ENCODE measurements around the gene VPS41. TPM values are rescaled to one million over a fixed set of nuclear protein-coding genes. Genes with fewer than 3 reads are reported as not detected.

VPS41 gene
- total RNA-seq, 2 donors from 2014 or later: 45.8 to 46.1 TPM

DNA sequence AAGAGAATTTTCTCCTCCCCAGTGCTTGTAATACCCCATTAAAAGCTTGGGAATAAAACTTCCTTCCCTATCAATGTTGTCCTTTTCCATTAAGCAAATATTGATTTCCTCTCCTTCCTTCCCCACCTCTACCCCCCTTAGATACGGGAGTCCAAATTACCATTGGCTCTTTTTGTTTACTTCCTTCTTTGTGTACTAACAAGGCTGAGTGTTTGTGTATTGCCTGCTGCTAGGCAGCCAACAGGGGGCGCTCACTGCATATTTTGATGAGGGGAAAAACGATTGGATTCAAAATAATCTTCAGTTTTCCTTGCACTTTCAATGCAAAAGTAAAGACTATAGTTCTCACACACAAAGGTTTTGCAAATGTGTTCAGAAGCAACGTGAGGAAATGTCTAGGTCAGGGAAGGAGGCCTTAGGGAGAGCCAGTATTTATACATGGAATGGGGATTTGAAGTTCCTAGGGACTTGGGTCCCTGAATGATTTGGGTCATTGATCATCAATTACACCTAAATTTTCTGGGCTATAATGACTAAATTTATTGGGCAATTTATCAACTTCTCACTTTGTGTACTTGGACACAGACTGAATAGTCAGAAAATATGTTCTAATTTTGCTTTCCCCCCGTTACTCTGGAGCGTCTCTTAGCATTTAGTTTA lies 23.6 kb upstream of the VPS41 start:
- DNase-seq: peak in 2 of 3 donors; percentile 12 to 13
- Mint-ChIP-seq H3K4me1 (peaks cover 8% of the 10 kb centered on the region), H3K36me3 (ENCODE audit: low read depth) (peaks cover 2% of the 10 kb centered on the region), H3K27ac (no peak overlapping the region), H3K4me3 (no peak overlapping the region), H3K27me3 (peaks cover 14% of the 10 kb centered on the region)
- no peaks in the 10 kb centered on the region for H3K9me3 ChIP-seq (ENCODE audit: control insufficient read depth, low read length, poor library complexity, severe bottlenecking)
- no peak for ATAC-seq

DNA sequence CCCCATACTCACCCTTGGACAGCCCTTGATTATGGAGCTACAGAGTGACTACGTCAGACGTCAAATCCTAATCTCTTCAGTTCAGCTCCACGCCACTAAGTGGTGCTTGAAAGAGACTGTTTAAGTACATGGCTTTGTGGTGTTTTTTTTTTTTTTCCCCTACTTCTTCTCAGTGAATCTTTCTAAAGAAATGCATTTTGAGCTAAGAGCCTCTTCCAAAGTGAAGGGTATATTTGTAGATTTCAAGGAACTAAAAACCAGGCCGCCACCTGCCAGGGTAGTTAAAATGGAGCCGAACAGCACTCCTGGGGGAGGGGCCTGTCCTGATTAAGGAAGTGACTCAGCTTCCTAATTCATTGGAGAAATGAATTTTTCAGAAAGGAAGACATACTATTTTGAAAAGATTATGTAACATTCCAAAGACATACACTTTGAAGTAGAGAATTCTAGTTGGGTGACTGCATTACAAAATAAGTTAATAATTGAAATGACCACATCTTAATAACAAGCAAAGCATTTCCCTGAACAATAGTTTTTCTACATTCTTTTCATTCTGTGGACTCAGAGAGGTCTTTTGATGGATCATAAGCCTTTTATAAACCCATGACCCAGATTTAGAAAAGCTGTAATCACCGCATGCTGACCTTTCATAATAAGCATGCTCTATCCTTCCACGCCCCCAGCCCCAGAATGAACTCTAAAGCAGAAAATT lies 20.6 kb upstream of the VPS41 start:
- DNase-seq: no peak
- Mint-ChIP-seq H3K4me3 (no peak overlapping the region), H3K36me3 (ENCODE audit: low read depth) (peaks cover 2% of the 10 kb centered on the region), H3K4me1 (peaks cover 9% of the 10 kb centered on the region), H3K27ac (no peak overlapping the region), H3K27me3 (peaks cover 24% of the 10 kb centered on the region)
- ATAC-seq: no peak
- no peaks in the 10 kb centered on the region for H3K9me3 ChIP-seq (ENCODE audit: control insufficient read depth, low read length, poor library complexity, severe bottlenecking)

DNA sequence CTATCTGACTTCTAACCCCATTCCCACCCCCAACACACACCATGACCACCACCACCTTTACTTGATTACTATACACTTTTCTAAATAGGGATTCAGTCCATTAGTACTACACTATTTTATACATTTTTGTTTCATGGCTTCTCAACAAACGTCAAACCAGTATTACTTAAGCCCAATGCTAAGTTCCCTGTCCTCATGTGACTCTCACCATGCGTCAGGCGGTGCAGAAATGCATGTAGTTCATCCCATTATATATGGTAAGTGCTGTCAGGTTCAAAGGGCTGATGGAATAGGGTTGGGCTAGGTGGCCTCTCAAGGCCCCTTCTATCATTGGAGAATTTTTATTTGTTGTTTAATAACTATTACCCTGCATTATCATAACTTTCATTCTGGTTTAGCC lies 19.5 kb upstream of the VPS41 start:
- peaks cover 2% of the 10 kb centered on the region for H3K36me3 Mint-ChIP-seq (ENCODE audit: low read depth)
- DNase-seq (no peak), ATAC-seq (no peak)
- peaks cover 24% of the 10 kb centered on the region for H3K27me3 Mint-ChIP-seq
- no peak overlapping the region for H3K4me3 Mint-ChIP-seq
- H3K9me3 ChIP-seq (ENCODE audit: control insufficient read depth, low read length, poor library complexity, severe bottlenecking): no peaks in the 10 kb centered on the region
- no peak overlapping the region for H3K27ac Mint-ChIP-seq
- peaks cover 9% of the 10 kb centered on the region for H3K4me1 Mint-ChIP-seq

DNA sequence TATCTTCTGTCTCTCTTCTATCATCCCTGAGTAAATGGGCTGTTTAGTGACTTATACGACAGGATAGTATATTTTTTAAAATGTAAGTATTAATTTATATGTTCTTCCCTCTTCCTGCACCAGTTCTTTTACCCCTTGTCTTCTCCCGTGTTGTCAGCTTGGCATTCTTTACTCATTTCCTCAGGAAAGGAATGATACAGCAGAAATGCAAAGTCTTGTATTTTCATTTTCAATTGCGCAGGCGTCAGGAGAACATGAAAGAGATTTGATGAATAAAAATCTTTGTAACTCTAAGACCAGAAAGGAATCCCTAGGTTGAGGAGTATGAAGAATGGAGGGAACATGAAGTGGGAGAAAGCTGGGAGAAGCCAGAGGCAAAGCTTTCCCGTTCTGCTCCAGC lies 18.8 kb upstream of the VPS41 start:
- ATAC-seq (no peak), DNase-seq (no peak)
- Mint-ChIP-seq H3K36me3 (ENCODE audit: low read depth) (peaks cover 2% of the 10 kb centered on the region), H3K27ac (no peak overlapping the region), H3K27me3 (peaks cover 25% of the 10 kb centered on the region), H3K4me3 (no peak overlapping the region), H3K4me1 (peaks cover 8% of the 10 kb centered on the region)
- H3K9me3 ChIP-seq (ENCODE audit: control insufficient read depth, low read length, poor library complexity, severe bottlenecking): no peaks in the 10 kb centered on the region

DNA sequence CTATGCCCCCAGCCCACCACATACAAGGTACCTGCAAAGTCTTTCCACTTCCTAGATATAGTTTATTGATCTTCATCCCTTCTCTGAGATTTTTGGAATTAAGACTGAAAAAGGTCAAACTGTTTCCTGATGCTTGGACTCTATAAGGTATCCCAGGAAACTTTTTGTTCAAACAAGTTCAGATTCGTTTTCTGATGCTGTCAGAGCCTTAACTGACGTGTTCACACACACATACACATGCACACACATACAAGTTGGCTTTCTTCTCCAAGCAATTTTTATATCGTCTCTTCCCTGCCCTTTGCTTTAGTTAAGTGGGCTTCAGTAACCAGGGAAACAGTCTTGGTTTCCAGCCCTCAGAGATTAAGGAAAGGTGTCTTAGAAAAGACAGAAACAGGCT lies 11.7 kb upstream of the VPS41 start:
- Mint-ChIP-seq H3K36me3 (ENCODE audit: low read depth) (no peaks in the 10 kb centered on the region), H3K27ac (no peak overlapping the region), H3K4me1 (no peaks in the 10 kb centered on the region), H3K27me3 (peaks cover 31% of the 10 kb centered on the region), H3K4me3 (no peak overlapping the region)
- H3K9me3 ChIP-seq (ENCODE audit: control insufficient read depth, low read length, poor library complexity, severe bottlenecking): no peaks in the 10 kb centered on the region
- DNase-seq: no peak
- ATAC-seq: no peak

DNA sequence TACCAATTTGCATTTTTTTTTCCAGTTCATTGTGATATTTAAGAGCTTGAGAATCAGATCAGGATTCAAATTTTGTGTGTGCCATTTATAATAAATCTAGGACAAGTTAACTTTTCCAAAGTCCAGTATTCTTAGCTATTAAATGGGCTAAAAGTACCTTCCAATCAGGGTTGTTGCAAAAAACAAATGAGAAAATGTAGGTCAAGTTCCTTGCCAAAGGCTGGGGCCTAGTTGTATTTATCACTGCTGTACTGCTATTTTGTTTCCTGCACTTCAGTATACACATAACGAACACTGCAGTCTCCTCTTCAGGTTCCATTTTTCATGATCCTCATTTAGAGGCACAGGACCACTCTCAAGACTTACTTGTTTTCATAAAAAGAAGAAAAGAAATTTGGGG lies 7.4 kb upstream of the VPS41 start:
- H3K27ac Mint-ChIP-seq: no peak overlapping the region
- DNase-seq: no peak
- H3K4me1 Mint-ChIP-seq: no peaks in the 10 kb centered on the region
- no peaks in the 10 kb centered on the region for H3K36me3 Mint-ChIP-seq (ENCODE audit: low read depth)
- ATAC-seq: no peak
- H3K27me3 Mint-ChIP-seq: peaks cover 23% of the 10 kb centered on the region
- no peaks in the 10 kb centered on the region for H3K9me3 ChIP-seq (ENCODE audit: control insufficient read depth, low read length, poor library complexity, severe bottlenecking)
- H3K4me3 Mint-ChIP-seq: no peak overlapping the region

DNA sequence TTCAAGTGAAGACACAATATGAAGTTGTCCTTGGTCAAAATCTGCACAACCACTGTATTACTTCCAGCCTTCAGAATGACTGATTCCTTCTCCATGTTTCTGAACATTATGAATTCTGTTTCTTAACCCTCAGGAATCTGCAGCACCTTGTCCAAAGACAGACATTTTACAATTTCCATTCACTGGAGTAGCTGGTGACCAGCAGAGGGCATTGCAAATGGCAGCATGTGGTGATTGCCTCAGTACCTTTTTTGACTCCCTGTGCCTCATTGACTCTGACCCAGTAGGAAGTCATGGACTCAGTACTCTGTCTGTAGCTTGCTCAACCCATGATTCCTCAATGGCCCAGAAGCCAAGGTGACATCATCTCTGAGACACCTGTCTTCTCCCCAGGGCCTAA lies 879 bp upstream of the VPS41 start:
- no peaks in the 10 kb centered on the region for H3K9me3 ChIP-seq (ENCODE audit: control insufficient read depth, low read length, poor library complexity, severe bottlenecking)
- Mint-ChIP-seq H3K4me1 (peaks cover 22% of the 10 kb centered on the region), H3K27ac (no peak overlapping the region), H3K4me3 (no peak overlapping the region), H3K27me3 (peaks cover 7% of the 10 kb centered on the region), H3K36me3 (ENCODE audit: low read depth) (peaks cover 5% of the 10 kb centered on the region)
- ATAC-seq (no peak), DNase-seq (no peak)

DNA sequence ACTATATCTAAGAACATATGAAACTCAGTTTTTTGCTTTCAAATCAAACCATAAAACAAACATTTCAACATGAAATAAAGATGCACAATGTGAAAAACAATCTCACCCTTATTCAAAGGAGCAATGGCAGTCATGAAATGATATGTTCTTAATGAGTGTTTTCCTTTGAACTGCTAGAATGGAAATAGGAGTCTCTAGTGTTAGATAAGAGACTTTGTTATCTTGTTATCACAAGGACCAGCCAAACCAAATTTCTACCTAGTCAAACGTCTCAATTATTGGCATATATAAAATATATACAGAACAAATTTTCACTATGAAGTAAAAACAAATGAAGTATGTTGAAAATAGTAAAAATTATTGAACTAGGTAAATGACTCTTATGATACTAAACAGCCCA lies 1.2 kb downstream of the VPS41 start:
- Mint-ChIP-seq H3K4me3 (peak overlapping the region; percentile 100), H3K36me3 (ENCODE audit: low read depth) (peaks cover 5% of the 10 kb centered on the region), H3K27me3 (peaks cover under 1% of the 10 kb centered on the region), H3K27ac (peak overlapping the region; percentile 94), H3K4me1 (peaks cover 35% of the 10 kb centered on the region)
- no peak for ATAC-seq
- no peaks in the 10 kb centered on the region for H3K9me3 ChIP-seq (ENCODE audit: control insufficient read depth, low read length, poor library complexity, severe bottlenecking)
- no peak for DNase-seq

DNA sequence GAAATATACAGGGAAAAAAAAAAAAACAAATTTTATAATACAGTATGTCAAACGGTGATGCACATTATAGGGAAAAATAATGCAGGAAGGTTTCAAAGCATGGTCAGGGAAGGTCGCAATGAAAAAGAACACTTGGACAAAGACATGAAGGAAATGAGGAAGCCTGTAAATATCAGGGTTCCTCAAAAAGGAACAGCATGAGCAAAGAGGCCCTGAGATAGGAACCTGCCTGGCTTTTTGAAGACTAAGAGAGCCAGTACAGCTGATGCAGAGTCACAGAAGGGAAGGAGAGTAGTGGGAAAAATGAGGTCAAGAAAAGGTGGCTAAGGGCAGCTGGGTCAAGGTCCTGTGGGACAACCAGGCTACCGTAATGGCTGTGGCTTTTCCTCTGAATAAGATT lies 1.9 kb downstream of the VPS41 start:
- H3K27ac Mint-ChIP-seq: no peak overlapping the region
- H3K27me3 Mint-ChIP-seq: no peaks in the 10 kb centered on the region
- H3K4me3 Mint-ChIP-seq: peak overlapping the region; percentile 59
- H3K4me1 Mint-ChIP-seq: peaks cover 41% of the 10 kb centered on the region
- H3K36me3 Mint-ChIP-seq (ENCODE audit: low read depth): peaks cover 5% of the 10 kb centered on the region
- no peaks in the 10 kb centered on the region for H3K9me3 ChIP-seq (ENCODE audit: control insufficient read depth, low read length, poor library complexity, severe bottlenecking)
- ATAC-seq (no peak), DNase-seq (no peak)

DNA sequence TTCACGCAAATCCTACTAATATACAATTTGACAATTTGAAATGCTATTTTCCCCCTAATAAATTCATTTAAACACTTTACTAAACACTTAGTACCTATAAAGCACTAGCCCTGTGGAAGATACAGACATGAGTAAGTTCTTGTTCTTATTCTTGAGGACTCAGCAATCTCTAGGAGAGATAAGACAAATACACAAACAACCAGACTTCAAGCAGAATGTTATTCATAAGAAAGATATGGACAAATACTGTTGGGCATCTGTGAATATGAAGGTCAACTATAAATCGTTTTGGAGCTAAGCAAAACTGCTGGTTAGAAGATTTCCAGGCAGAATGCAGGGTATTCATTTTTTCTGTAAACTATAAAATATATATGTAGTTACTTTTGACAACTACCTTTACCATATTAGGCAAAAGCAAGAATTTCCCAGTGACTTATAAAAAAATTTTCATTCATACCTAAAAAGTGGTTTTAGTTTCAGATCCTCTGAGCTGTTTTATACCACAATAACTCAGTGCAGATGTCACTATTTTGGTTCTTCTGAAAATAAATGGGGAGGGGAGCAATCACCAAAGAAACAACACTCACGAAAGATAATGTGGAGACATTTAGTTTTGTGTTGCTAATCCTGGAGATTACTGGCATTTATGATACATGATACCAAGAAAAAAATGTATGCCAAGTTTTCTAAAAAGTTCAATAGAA lies 3.8 kb downstream of the VPS41 start:
- ATAC-seq (no peak), DNase-seq (no peak)
- no peaks in the 10 kb centered on the region for H3K9me3 ChIP-seq (ENCODE audit: control insufficient read depth, low read length, poor library complexity, severe bottlenecking)
- H3K4me3 Mint-ChIP-seq: no peak overlapping the region
- peaks cover 5% of the 10 kb centered on the region for H3K36me3 Mint-ChIP-seq (ENCODE audit: low read depth)
- H3K27ac Mint-ChIP-seq: no peak overlapping the region
- H3K27me3 Mint-ChIP-seq: no peaks in the 10 kb centered on the region
- H3K4me1 Mint-ChIP-seq: peaks cover 52% of the 10 kb centered on the region

DNA sequence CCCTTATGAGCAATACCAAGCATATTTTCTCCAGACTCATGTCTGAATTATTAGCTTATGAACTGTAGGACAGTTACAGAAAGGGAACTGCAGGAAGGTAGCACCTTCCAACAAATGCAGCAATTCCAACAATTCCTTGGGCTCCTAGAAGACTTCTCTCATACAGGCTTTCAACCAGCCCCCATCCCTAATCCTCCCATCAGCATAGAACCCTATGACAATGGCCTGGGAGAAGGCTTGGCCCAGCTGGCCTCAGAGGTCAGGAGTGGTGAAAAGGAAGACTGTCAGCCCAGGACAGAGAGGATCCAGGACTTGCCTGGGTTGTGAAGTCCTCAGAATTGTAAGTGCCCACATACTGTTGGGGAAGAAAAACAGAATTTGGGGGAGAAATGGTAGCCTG lies 5.9 kb downstream of the VPS41 start:
- ATAC-seq: no peak
- H3K27ac Mint-ChIP-seq: no peak overlapping the region
- H3K4me3 Mint-ChIP-seq: no peak overlapping the region
- H3K9me3 ChIP-seq (ENCODE audit: control insufficient read depth, low read length, poor library complexity, severe bottlenecking): no peaks in the 10 kb centered on the region
- no peak for DNase-seq
- no peaks in the 10 kb centered on the region for H3K27me3 Mint-ChIP-seq
- H3K36me3 Mint-ChIP-seq (ENCODE audit: low read depth): no peaks in the 10 kb centered on the region
- peaks cover 53% of the 10 kb centered on the region for H3K4me1 Mint-ChIP-seq

DNA sequence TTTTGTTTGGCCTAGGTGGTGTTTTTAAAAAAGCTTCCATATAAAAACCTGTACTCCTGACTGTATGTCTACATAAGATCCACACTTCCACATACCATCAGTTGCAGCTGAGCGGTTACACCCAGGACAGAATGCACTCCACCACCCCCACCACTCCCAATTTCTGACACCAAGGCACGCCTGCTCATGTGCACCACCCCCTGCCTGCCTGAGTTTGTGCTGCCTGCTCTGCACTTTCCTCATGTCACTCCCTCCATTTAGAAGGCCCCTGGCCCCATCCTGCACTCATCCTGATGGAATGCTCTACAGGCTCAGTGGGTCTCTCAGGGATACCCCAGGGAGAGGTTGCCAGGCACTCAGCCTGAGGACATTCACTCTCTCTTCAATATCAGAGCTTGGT lies 6.5 kb downstream of the VPS41 start:
- Mint-ChIP-seq H3K4me3 (no peak overlapping the region), H3K27me3 (no peaks in the 10 kb centered on the region), H3K27ac (no peak overlapping the region), H3K36me3 (ENCODE audit: low read depth) (no peaks in the 10 kb centered on the region), H3K4me1 (peaks cover 52% of the 10 kb centered on the region)
- ATAC-seq (no peak), DNase-seq (no peak)
- H3K9me3 ChIP-seq (ENCODE audit: control insufficient read depth, low read length, poor library complexity, severe bottlenecking): no peaks in the 10 kb centered on the region

DNA sequence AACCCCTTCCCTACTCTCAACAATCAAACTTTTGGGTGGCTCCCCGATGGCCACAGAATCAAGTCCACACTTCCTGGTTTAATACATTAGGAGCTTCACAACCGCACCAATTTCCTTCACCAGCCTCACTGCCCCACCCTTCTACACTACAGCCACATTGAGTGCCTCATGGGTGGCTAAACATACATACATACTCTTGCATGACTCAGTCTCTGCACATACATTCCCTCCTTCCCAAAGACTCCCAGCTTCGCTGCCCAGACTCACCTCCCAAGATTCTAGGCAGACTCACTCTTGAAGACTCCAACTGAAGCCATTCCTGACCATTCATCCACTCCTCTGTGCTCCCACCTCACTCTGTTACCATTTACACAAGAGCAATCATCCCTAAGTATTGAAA lies 15.9 kb downstream of the VPS41 start:
- H3K27ac Mint-ChIP-seq: no peak overlapping the region
- H3K36me3 Mint-ChIP-seq (ENCODE audit: low read depth): peaks cover 10% of the 10 kb centered on the region
- H3K9me3 ChIP-seq (ENCODE audit: control insufficient read depth, low read length, poor library complexity, severe bottlenecking): no peaks in the 10 kb centered on the region

More for the DNA sequence above, 15.9 kb downstream of the VPS41 start:
- no peaks in the 10 kb centered on the region for H3K27me3 Mint-ChIP-seq
- ATAC-seq (no peak), DNase-seq (no peak)
- H3K4me1 Mint-ChIP-seq: peaks cover 13% of the 10 kb centered on the region
- H3K4me3 Mint-ChIP-seq: no peak overlapping the region

All from T-helper 17 cell (primary cell).